Activated T-helper 2 cell treated with anti-CD3 and anti-CD28 coated beads, Interferon-gamma antibody, Interleukin-2, Interleukin-4, amounts not matched to agents 10 μg/mL and 5 μg/mL and 100 μg/mL, durations not matched to agents 14 hours and 24 hours and 36 hours (primary cell): Measurements from ENCODE around the gene PAH. TPM values are rescaled to one million over a fixed set of nuclear protein-coding genes. Genes with fewer than 3 reads are reported as not detected.

Source experiments
- DNase-seq: peaks from one replicate; pipeline ENCODE4 v3.0.0; 2021; ENCODE audit warnings: low spot score
- H3K27ac Mint-ChIP-seq: one replicate; pipeline ENCODE4 v1.8.0; 2021; ENCODE audit warnings: mixed read lengths
- H3K27me3 Mint-ChIP-seq: one replicate; pipeline ENCODE4 v1.8.0; 2021; ENCODE audit warnings: low read depth, mixed read lengths
- H3K36me3 Mint-ChIP-seq: one replicate; pipeline ENCODE4 v1.8.0; 2021; ENCODE audit warnings: low read depth, mixed read lengths
- H3K4me1 Mint-ChIP-seq: one replicate; pipeline ENCODE4 v1.8.0; 2021; ENCODE audit warnings: low read depth, mixed read lengths
- H3K4me3 Mint-ChIP-seq: one replicate; pipeline ENCODE4 v1.8.0; 2021; ENCODE audit warnings: low read depth, mild to moderate bottlenecking, moderate library complexity, mixed read lengths
- H3K9me3 Mint-ChIP-seq: one replicate; pipeline ENCODE4 v1.8.0; 2021; ENCODE audit warnings: mixed read lengths
- intact Hi-C: fragments of 100-400 bp; cut with micrococcal nuclease; formaldehyde crosslinking; loops from one replicate; pipeline ENCODE4 v1.15.1; 2023
- total RNA-seq: library from RNA; stranded (reverse); gene quantifications from 2 replicates; pipeline ENCODE4 v1.2.3, GENCODE V29; 2022

PAH gene
- not detected in 2 replicates for total RNA-seq

GRCh38 chr12:102917026-102917787, at the start of gene PAH:
Gene PAH, minus strand, starts transcription at chr12:102917244. Its CDS starts 114 bp downstream, at chr12:102917130.
- Mint-ChIP-seq H3K36me3 (no peaks in the 10 kb centered on the region), H3K27ac (no peak within 1 kb of the TSS), H3K4me3 (peak within 1 kb of the TSS; percentile 63), H3K4me1 (peaks cover 5% of the 10 kb centered on the region), H3K9me3 (no peaks in the 10 kb centered on the region), H3K27me3 (peaks cover 23% of the 10 kb centered on the region)
- no peak for DNase-seq
- intact Hi-C loops: no loop called here

- no peak overlapping the region for H3K4me3 Mint-ChIP-seq
- intact Hi-C loops: no loop called here
- H3K9me3 Mint-ChIP-seq: peaks cover 9% of the 10 kb centered on the region
- H3K4me1 Mint-ChIP-seq: peaks cover 15% of the 10 kb centered on the region
- DNase-seq: no peak
- peaks cover 77% of the 10 kb centered on the region for H3K27me3 Mint-ChIP-seq
- H3K27ac Mint-ChIP-seq: no peak overlapping the region
- H3K36me3 Mint-ChIP-seq: no peaks in the 10 kb centered on the region
These were observed 49.3 kb upstream of the PAH start for GRCh38 chr12:102966200-102966863.

GRCh38 chr12:102965281-102966155, 48.5 kb upstream of the PAH start:
- H3K9me3 Mint-ChIP-seq: peaks cover 9% of the 10 kb centered on the region
- H3K36me3 Mint-ChIP-seq: no peaks in the 10 kb centered on the region
- no peak overlapping the region for H3K27ac Mint-ChIP-seq
- H3K4me3 Mint-ChIP-seq: peak overlapping the region; percentile 61
- peaks cover 84% of the 10 kb centered on the region for H3K27me3 Mint-ChIP-seq
- no peak for DNase-seq
- intact Hi-C loops: no loop called here
- H3K4me1 Mint-ChIP-seq: peaks cover 15% of the 10 kb centered on the region

- Mint-ChIP-seq H3K4me1 (peaks cover 15% of the 10 kb centered on the region), H3K36me3 (no peaks in the 10 kb centered on the region), H3K9me3 (peaks cover 9% of the 10 kb centered on the region), H3K27ac (no peak overlapping the region), H3K27me3 (peaks cover 88% of the 10 kb centered on the region), H3K4me3 (peak overlapping the region; percentile 61)
- DNase-seq: no peak
- intact Hi-C loops: no loop called here
These were observed 47.8 kb upstream of the PAH start for GRCh38 chr12:102964872-102965271.

GRCh38 chr12:102963796-102964195, 46.8 kb upstream of the PAH start:
- H3K27ac Mint-ChIP-seq: no peak overlapping the region

GRCh38 chr12:102962986-102963385, 45.9 kb upstream of the PAH start:
- Mint-ChIP-seq H3K27me3 (peaks cover 90% of the 10 kb centered on the region), H3K4me3 (no peak overlapping the region), H3K27ac (no peak overlapping the region), H3K9me3 (peaks cover 9% of the 10 kb centered on the region), H3K4me1 (peaks cover 23% of the 10 kb centered on the region), H3K36me3 (no peaks in the 10 kb centered on the region)
- DNase-seq: no peak
- intact Hi-C loops: no loop called here

More at GRCh38 chr12:102963796-102964195, 46.8 kb upstream of the PAH start:
- Mint-ChIP-seq H3K27me3 (peaks cover 92% of the 10 kb centered on the region), H3K36me3 (no peaks in the 10 kb centered on the region), H3K4me3 (no peak overlapping the region), H3K4me1 (peaks cover 21% of the 10 kb centered on the region), H3K9me3 (peaks cover 9% of the 10 kb centered on the region)
- intact Hi-C loops: no loop called here
- no peak for DNase-seq

- Mint-ChIP-seq H3K9me3 (peaks cover 9% of the 10 kb centered on the region), H3K4me3 (no peak overlapping the region), H3K27me3 (peaks cover 91% of the 10 kb centered on the region), H3K27ac (no peak overlapping the region), H3K36me3 (no peaks in the 10 kb centered on the region), H3K4me1 (peaks cover 24% of the 10 kb centered on the region)
- intact Hi-C loops: no loop called here
- no peak for DNase-seq
These were observed 45.5 kb upstream of the PAH start for GRCh38 chr12:102962532-102962931.

GRCh38 chr12:102961466-102961855, 44.4 kb upstream of the PAH start:
- Mint-ChIP-seq H3K36me3 (no peaks in the 10 kb centered on the region), H3K9me3 (peaks cover 9% of the 10 kb centered on the region), H3K4me3 (no peak overlapping the region), H3K27me3 (peaks cover 90% of the 10 kb centered on the region), H3K4me1 (peaks cover 32% of the 10 kb centered on the region), H3K27ac (no peak overlapping the region)
- intact Hi-C loops: no loop called here
- no peak for DNase-seq

- H3K9me3 Mint-ChIP-seq: peaks cover 9% of the 10 kb centered on the region
- H3K27ac Mint-ChIP-seq: no peak overlapping the region
- H3K4me3 Mint-ChIP-seq: no peak overlapping the region
- H3K4me1 Mint-ChIP-seq: peaks cover 33% of the 10 kb centered on the region
- peaks cover 88% of the 10 kb centered on the region for H3K27me3 Mint-ChIP-seq
- H3K36me3 Mint-ChIP-seq: no peaks in the 10 kb centered on the region
- intact Hi-C loops: no loop called here
- no peak for DNase-seq
These were observed 43.9 kb upstream of the PAH start for GRCh38 chr12:102960766-102961465.

GRCh38 chr12:102959391-102959790, 42.3 kb upstream of the PAH start:
- Mint-ChIP-seq H3K4me3 (no peak overlapping the region), H3K27me3 (peaks cover 89% of the 10 kb centered on the region), H3K9me3 (peaks cover 9% of the 10 kb centered on the region), H3K27ac (peak overlapping the region; percentile 2), H3K36me3 (no peaks in the 10 kb centered on the region), H3K4me1 (peaks cover 33% of the 10 kb centered on the region)
- intact Hi-C loops: no loop called here
- no peak for DNase-seq

GRCh38 chr12:102958830-102959176, 41.8 kb upstream of the PAH start:
- intact Hi-C loops: no loop called here
- Mint-ChIP-seq H3K4me3 (peak overlapping the region; percentile 13), H3K4me1 (peaks cover 39% of the 10 kb centered on the region), H3K27me3 (peaks cover 88% of the 10 kb centered on the region), H3K36me3 (no peaks in the 10 kb centered on the region), H3K9me3 (peaks cover 4% of the 10 kb centered on the region), H3K27ac (no peak overlapping the region)
- DNase-seq: no peak

- H3K27me3 Mint-ChIP-seq: peaks cover 87% of the 10 kb centered on the region
- peaks cover 43% of the 10 kb centered on the region for H3K4me1 Mint-ChIP-seq
- H3K27ac Mint-ChIP-seq: no peak overlapping the region
- peak overlapping the region; percentile 78 for H3K4me3 Mint-ChIP-seq
- no peak for DNase-seq
- H3K9me3 Mint-ChIP-seq: no peaks in the 10 kb centered on the region
- intact Hi-C loops: no loop called here
- H3K36me3 Mint-ChIP-seq: no peaks in the 10 kb centered on the region
These were observed 41.2 kb upstream of the PAH start for GRCh38 chr12:102958073-102958829.
